WTC11 (cell line): ENCODE data around the gene SLIT3. TPM values are rescaled to one million over a fixed set of nuclear protein-coding genes. Genes with fewer than 3 reads are reported as not detected.

Experiments used
- ATAC-seq: fragments of 200-7000 bp; cut with Tn5 transposase; 2 replicates; pipeline ENCODE4 v1.10.0; 2021; ENCODE audit warnings: mild to moderate bottlenecking, moderate library complexity
- CTCF ChIA-PET: fragments of 300-600 bp; sonication (Branson Sonifier 250); formaldehyde crosslinking; loops from one replicate; lab custom pipeline; 2021; ENCODE audit warnings: antibody characterized with exemption; lab: Charles Lee
- POLR2A ChIA-PET: fragments of 350-600 bp; sonication (Branson Sonifier 250); formaldehyde crosslinking; loops from one replicate; lab custom pipeline; 2021; ENCODE audit warnings: antibody characterized with exemption; lab: Charles Lee
- DNase-seq: peaks from one replicate; pipeline ENCODE4 v3.0.0; 2021; ENCODE audit warnings: low spot score
- H3K27ac Mint-ChIP-seq: 2 replicates; pipeline ENCODE4 v1.8.0; 2021; ENCODE audit warnings: mixed read lengths
- H3K27me3 Mint-ChIP-seq: 2 replicates; pipeline ENCODE4 v1.8.0; 2021; ENCODE audit warnings: low read depth, mild to moderate bottlenecking, moderate library complexity, mixed read lengths
- H3K36me3 Mint-ChIP-seq: 2 replicates; pipeline ENCODE4 v1.8.0; 2021; ENCODE audit warnings: mixed read lengths
- H3K4me1 Mint-ChIP-seq: 2 replicates; pipeline ENCODE4 v1.8.0; 2022; ENCODE audit warnings: mixed read lengths
- H3K4me3 Mint-ChIP-seq: 2 replicates; pipeline ENCODE4 v1.8.0; 2021; ENCODE audit warnings: mild to moderate bottlenecking, moderate library complexity, mixed read lengths
- H3K9me3 Mint-ChIP-seq: 2 replicates; pipeline ENCODE4 v1.8.0; 2021; ENCODE audit warnings: mixed read lengths
- CDX4 ChIP-seq: fragments of 250-450 bp; sonication (Bioruptor Pico); IDR thresholded peaks from 2 replicates; pipeline ENCODE4 v1.9.0; 2021; ENCODE audit warnings: moderate library complexity, mild to moderate bottlenecking, inconsistent platforms, borderline replicate concordance
- CREM ChIP-seq: sonication (generic); formaldehyde crosslinking; IDR thresholded peaks from 2 replicates; pipeline ENCODE4 v1.8.1; 2022; ENCODE audit warnings: mild to moderate bottlenecking, missing genetic modification reagents, moderate library complexity
- E2F5 ChIP-seq: sonication (generic); formaldehyde crosslinking; IDR thresholded peaks from 2 replicates; pipeline ENCODE4 v1.8.1; 2022; ENCODE audit warnings: mild to moderate bottlenecking, moderate library complexity, missing genetic modification reagents
- ESRRA ChIP-seq: sonication (generic); formaldehyde crosslinking; IDR thresholded peaks from 2 replicates; pipeline ENCODE4 v1.8.1; 2022; ENCODE audit warnings: mild to moderate bottlenecking, missing genetic modification reagents, borderline replicate concordance
- FOXP4 ChIP-seq: sonication (generic); formaldehyde crosslinking; IDR thresholded peaks from 2 replicates; pipeline ENCODE4 v1.8.0; 2022; ENCODE audit warnings: mild to moderate bottlenecking, missing genetic modification reagents
- NFATC4 ChIP-seq: fragments of 250-450 bp; sonication (Bioruptor Pico); IDR thresholded peaks from 2 replicates; pipeline ENCODE4 v1.9.0; 2021; ENCODE audit warnings: mild to moderate bottlenecking
- NR1H2 ChIP-seq: sonication (generic); formaldehyde crosslinking; IDR thresholded peaks from 2 replicates; pipeline ENCODE4 v1.9.0; 2021; ENCODE audit warnings: mild to moderate bottlenecking, moderate library complexity, missing genetic modification reagents
- NR2C2 ChIP-seq: sonication (generic); formaldehyde crosslinking; IDR thresholded peaks from 2 replicates; pipeline ENCODE4 v1.8.0; 2022; ENCODE audit warnings: mild to moderate bottlenecking, missing genetic modification reagents
- OVOL2 ChIP-seq: fragments of 250-450 bp; sonication (Bioruptor Pico); IDR thresholded peaks from 2 replicates; pipeline ENCODE4 v1.9.0; 2021; ENCODE audit warnings: mild to moderate bottlenecking, borderline replicate concordance
- RORB ChIP-seq: fragments of 250-450 bp; sonication (Bioruptor Pico); IDR thresholded peaks from 2 replicates; pipeline ENCODE4 v1.9.0; 2021; ENCODE audit warnings: mild to moderate bottlenecking
- SOX15 ChIP-seq: fragments of 250-450 bp; sonication (Bioruptor Pico); IDR thresholded peaks from 2 replicates; pipeline ENCODE4 v1.9.0; 2021; ENCODE audit warnings: mild to moderate bottlenecking
- TEAD1 ChIP-seq: sonication (generic); formaldehyde crosslinking; IDR thresholded peaks from 2 replicates; pipeline ENCODE4 v1.8.0; 2022; ENCODE audit warnings: mild to moderate bottlenecking, missing genetic modification reagents
- TP53 ChIP-seq: sonication (generic); formaldehyde crosslinking; IDR thresholded peaks from 2 replicates; pipeline ENCODE4 v1.8.1; 2023; ENCODE audit warnings: mild to moderate bottlenecking, missing genetic modification reagents
- USF2 ChIP-seq: sonication (generic); formaldehyde crosslinking; IDR thresholded peaks from 2 replicates; pipeline ENCODE4 v1.8.1; 2023; ENCODE audit warnings: mild to moderate bottlenecking, missing genetic modification reagents, moderate library complexity
- total RNA-seq: library from RNA; stranded (reverse); gene quantifications from 3 replicates; pipeline ENCODE4 v1.2.3, GENCODE V29; 2021
- TF ChIP-seq, protein P1 (sequence below): sonication (generic); formaldehyde crosslinking; IDR thresholded peaks from 2 replicates; pipeline ENCODE4 v1.8.1; 2022; ENCODE audit warnings: mild to moderate bottlenecking, missing genetic modification reagents, moderate library complexity, borderline replicate concordance
- TF ChIP-seq, protein P2 (sequence below): sonication (generic); formaldehyde crosslinking; IDR thresholded peaks from 2 replicates; pipeline ENCODE4 v1.8.0; 2022; ENCODE audit warnings: mild to moderate bottlenecking, missing genetic modification reagents
- TF ChIP-seq, protein P3 (sequence below): fragments of 200-600 bp; IDR thresholded peaks from 2 replicates; pipeline ENCODE4 v1.8.0; 2022; ENCODE audit warnings: antibody characterized with exemption
- TF ChIP-seq, protein P4 (sequence below): sonication (generic); formaldehyde crosslinking; conservative IDR thresholded peaks from 2 replicates; pipeline ENCODE4 v1.8.1; 2022; ENCODE audit warnings: mild to moderate bottlenecking, missing genetic modification reagents

The SLIT3 gene
- total RNA-seq, 1 experiment from 2014 or later: 1.9 TPM

- TF ChIP-seq E2F5 (CRISPR knock-in tag): no peak
- no peak for TF ChIP-seq CREM (CRISPR knock-in tag)
- no peak for TF ChIP-seq TEAD1 (CRISPR knock-in tag)
- no peak for TF ChIP-seq NR2C2 (CRISPR knock-in tag)
- TF ChIP-seq, protein P1, sequence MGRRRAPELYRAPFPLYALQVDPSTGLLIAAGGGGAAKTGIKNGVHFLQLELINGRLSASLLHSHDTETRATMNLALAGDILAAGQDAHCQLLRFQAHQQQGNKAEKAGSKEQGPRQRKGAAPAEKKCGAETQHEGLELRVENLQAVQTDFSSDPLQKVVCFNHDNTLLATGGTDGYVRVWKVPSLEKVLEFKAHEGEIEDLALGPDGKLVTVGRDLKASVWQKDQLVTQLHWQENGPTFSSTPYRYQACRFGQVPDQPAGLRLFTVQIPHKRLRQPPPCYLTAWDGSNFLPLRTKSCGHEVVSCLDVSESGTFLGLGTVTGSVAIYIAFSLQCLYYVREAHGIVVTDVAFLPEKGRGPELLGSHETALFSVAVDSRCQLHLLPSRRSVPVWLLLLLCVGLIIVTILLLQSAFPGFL: no peak
These were observed 34.9 kb upstream of the SLIT3 start (continued) for GRCh38 chr5:169335806-169336205.

DNA sequence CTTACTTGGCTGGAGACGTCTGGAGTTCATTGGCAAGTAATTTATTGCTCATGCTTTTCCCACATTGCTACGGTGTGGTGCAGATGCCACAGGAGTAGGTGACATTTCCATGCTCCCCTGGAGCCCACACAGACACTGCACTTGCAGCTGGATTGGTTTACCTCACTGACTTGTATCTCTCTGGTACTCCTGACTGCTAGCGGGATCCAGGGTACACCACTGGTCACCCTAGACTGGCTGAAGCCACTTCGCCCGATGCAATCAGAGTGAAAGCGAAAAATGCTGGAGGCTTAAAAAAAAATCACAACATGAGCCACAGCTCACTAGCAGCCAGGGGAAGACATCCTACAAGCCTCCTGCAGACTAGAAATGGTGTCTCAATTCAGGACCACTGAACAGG is 32.6 kb upstream of the SLIT3 start:
- ATAC-seq (no peak), DNase-seq (no peak)
- TF ChIP-seq NR1H2 (CRISPR knock-in tag) (no peak), ESRRA (no peak), CDX4 (CRISPR knock-in tag) (no peak), CREM (CRISPR knock-in tag) (no peak), FOXP4 (CRISPR knock-in tag) (no peak), OVOL2 (CRISPR knock-in tag) (no peak), NFATC4 (CRISPR knock-in tag) (no peak), RORB (CRISPR knock-in tag) (no peak), SOX15 (CRISPR knock-in tag) (no peak), TP53 (CRISPR knock-in tag) (no peak), USF2 (CRISPR knock-in tag) (no peak)
- TF ChIP-seq, protein P2, sequence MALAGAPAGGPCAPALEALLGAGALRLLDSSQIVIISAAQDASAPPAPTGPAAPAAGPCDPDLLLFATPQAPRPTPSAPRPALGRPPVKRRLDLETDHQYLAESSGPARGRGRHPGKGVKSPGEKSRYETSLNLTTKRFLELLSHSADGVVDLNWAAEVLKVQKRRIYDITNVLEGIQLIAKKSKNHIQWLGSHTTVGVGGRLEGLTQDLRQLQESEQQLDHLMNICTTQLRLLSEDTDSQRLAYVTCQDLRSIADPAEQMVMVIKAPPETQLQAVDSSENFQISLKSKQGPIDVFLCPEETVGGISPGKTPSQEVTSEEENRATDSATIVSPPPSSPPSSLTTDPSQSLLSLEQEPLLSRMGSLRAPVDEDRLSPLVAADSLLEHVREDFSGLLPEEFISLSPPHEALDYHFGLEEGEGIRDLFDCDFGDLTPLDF (CRISPR knock-in tag): no peak
- TF ChIP-seq, protein P3, sequence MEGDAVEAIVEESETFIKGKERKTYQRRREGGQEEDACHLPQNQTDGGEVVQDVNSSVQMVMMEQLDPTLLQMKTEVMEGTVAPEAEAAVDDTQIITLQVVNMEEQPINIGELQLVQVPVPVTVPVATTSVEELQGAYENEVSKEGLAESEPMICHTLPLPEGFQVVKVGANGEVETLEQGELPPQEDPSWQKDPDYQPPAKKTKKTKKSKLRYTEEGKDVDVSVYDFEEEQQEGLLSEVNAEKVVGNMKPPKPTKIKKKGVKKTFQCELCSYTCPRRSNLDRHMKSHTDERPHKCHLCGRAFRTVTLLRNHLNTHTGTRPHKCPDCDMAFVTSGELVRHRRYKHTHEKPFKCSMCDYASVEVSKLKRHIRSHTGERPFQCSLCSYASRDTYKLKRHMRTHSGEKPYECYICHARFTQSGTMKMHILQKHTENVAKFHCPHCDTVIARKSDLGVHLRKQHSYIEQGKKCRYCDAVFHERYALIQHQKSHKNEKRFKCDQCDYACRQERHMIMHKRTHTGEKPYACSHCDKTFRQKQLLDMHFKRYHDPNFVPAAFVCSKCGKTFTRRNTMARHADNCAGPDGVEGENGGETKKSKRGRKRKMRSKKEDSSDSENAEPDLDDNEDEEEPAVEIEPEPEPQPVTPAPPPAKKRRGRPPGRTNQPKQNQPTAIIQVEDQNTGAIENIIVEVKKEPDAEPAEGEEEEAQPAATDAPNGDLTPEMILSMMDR: no peak
- TF ChIP-seq, protein P4, sequence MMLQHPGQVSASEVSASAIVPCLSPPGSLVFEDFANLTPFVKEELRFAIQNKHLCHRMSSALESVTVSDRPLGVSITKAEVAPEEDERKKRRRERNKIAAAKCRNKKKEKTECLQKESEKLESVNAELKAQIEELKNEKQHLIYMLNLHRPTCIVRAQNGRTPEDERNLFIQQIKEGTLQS (CRISPR knock-in tag): no peak
- ChIA-PET POLR2A (no interaction called here), CTCF (no interaction called here)
- Mint-ChIP-seq H3K36me3 (no peaks in the 10 kb centered on the region), H3K9me3 (no peaks in the 10 kb centered on the region), H3K27me3 (no peaks in the 10 kb centered on the region), H3K4me1 (no peaks in the 10 kb centered on the region), H3K4me3 (no peak overlapping the region), H3K27ac (no peak overlapping the region)
